ENCODE results near the gene ADAM21.
"Not testable (repeated sequence)": the region's sequence is repeated elsewhere in the genome, so short reads cannot be mapped to it uniquely, and the experiment has no call there.

ADAM21 gene

DNA sequence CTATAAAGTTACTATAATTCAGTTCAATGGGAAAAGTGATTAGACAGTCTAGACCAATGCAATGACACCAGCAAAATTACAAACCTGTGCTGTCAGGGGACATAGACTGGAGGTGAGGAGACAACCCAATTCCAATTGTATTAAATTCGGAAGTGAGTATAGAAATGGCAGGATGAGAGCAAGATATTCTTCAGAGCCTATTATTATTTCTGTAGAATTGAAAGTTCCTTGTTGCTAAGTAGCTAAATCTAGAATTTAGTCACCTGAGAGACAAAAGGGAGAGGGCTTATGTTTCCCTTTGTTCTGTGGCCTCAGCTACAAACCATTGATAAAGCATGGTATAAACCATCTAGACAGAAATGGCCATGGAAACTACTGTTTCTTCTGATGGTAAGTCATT lies at the start of gene ADAM21:
TSS of gene ADAM21 (plus strand) at position 301 of the 400 bp plus-strand sequence. CDS start 5,326 bp downstream, outside the sequence.
- no peak for DNase-seq (ENCODE audit: low read depth)

DNA sequence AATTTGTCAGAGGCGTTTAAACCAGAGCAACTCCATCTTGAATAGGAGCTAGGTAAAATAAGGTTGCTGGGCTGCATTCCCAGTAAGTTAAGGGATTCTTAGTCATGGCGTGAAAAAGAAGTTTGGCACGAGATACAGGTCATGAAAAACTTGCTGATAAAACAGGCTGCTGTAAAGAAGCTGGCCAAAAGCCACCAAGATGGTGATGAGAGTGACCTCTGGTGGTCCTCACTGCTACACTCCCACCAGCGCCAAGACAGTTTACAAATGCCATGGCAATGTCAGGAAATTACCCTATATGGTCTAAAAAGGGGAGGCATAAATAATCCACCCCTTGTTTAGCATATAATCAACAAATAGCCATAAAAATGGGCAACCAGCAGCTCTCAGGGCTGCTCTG lies 48.6 kb upstream of the ADAM21 start:
- peak; percentile 39 for DNase-seq (ENCODE audit: low read depth)

DNA sequence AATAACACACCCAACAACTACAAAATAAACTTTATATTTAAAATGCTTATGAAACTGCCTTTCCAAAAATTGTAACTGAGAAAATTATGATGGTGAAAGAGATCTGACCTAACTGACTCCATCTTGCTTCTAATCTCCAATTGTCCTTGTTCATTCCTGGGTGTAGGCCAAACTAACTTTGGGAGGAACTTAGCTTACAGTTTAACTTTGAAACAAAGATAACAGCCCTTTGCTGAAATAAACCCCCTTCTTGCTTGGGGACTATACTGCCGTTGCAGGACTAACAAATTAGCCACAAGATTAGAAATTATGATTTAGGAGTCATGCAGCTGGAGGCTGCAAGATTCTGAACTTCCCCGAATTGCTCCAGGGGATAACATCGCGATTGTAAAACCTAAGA lies 45.8 kb upstream of the ADAM21 start:
- DNase-seq (ENCODE audit: low read depth), result not testable (repeated sequence)

DNA sequence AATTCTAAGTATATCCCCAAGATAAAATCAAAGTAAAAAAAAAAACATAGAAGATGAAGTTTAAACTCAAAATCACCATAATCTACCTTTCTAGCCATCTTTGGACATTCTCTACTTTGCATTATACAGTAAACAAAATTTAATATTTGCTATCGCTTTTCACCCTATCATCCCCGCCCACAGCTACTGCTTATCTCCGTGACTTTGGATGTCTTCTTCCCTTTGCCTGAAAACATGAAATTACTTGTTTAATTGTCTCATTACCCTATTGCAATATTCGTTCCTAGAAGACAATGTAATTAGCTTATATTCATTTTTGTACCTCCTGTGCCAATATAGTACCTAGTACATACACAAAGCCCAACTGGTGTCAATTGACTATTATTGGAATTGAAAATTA lies 44.4 kb upstream of the ADAM21 start:
- DNase-seq (ENCODE audit: low read depth), result no peak

DNA sequence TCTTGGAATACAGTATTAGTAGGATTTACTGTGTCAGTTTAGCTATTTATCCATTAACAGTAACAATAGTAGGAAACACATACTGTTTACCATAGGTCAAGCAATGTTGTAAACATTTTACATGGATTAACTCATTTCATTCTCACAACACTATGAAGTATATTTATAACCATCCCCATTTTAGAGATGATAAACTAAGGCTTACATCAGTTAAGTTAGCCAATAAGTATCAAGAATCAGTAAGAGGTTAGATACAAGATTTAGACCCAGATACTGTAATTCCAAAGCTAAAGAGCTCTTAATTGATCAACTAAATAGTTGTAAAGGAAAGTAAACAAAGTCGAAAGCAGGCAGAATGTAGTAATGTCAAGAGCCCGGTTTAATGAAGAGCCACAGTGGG lies 36.2 kb upstream of the ADAM21 start:
- DNase-seq (ENCODE audit: low read depth), result no peak

DNA sequence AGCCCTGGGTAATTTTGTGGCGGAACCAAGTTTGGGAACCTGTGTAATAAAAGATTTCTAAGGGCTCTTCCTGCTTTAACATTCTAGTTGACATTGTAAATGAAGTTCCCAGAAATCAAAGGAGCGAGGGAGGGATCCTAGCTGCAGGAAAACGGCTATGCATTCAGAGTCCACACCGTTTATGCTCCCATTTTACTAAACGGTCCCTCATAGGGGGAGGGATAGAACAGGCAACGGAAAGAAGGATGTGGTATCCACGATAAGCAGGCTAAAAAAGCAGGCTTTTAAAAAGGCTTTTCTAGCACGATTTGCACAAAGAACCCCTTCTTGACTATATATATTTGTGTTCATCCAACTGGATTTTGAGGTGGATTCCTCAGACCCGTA lies 35.6 kb upstream of the ADAM21 start:
- peak; percentile 8 for DNase-seq (ENCODE audit: low read depth)

DNA sequence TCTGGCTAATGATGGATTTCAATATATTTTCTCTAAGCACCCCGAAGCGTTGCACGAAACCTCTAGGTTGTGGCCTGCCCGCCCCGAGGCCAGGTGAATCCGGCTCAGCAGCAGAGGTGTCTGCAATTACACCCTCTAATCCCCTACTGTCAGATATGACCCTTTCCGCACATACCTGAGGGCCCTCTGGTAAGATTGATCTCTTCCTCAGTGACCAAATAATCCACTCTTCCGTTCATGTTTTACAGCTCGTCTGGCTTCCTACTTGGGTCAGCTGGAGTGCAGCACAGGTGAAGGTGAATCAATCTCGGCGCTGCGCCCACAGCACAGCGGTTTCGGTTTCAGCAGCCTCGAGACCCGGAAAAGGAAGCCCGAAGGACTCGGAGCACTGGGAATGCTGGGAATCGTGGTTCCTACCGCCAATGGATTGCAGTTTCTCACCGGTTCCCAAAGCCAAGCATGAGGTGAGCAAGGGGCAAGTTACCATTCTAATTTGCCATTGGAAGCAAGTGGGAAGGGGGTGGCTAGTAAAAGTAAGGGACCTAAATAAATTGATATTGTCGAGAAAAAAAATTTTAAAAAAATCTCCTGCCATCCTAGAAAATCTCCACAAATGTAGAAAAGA lies 35.1 kb upstream of the ADAM21 start, which contains the start of gene SYNJ2BP:
TSS of gene SYNJ2BP (minus strand) at position 366 of the 625 bp plus-strand sequence. CDS start at position 239, 127 bp downstream.
- peak; percentile 68 for DNase-seq (ENCODE audit: low read depth)

DNA sequence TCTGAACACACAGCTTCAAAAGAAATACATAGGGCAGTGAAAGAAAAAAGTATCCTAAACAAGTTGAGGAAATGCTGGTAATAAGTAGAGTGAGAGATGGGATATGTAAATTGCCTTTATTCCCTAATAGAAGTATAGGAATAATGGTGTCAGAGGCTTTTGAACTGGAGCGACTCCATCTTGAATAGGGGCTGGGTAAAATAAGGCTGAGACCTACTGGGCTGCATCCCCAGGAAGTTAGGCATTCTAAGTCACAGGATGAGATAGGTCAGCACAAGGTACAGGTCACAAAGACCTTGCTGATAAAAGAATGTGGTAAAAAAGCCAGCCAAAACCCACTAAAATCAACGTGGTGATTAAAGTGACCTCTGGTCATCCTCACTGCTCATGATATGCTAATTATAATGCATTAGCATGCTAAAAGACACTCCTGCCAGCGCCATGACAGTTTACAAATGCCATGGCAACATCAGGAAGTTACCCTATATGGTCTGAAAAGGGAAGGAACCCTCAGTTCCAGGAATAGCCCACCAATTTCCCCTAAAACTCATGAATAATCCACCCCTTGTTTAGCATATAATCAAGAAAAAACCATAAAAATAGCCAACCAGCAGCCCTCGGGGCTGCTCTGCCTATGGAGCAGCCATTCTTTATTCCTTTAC lies 32.6 kb upstream of the ADAM21 start:
- not testable (repeated sequence) for DNase-seq (ENCODE audit: low read depth)

DNA sequence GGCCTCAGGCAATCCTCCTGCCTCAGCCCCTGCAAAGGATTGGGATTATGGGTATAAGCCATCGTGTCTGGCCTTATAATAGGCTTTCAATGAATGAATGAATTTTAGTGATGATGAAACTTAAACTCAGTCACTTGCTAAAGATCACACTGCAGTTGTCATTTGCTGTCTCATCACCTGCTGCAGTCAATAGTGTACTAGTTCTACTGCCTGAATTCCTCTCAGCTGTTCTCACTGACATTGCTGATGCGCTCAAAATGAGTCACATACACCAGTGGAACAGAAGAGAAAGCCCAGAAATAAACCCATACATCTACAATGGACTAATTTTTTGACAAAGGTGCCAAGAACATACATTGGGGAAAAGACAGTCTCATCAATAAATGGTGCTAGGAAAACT lies 29.4 kb upstream of the ADAM21 start:
- no peak for DNase-seq (ENCODE audit: low read depth)

DNA sequence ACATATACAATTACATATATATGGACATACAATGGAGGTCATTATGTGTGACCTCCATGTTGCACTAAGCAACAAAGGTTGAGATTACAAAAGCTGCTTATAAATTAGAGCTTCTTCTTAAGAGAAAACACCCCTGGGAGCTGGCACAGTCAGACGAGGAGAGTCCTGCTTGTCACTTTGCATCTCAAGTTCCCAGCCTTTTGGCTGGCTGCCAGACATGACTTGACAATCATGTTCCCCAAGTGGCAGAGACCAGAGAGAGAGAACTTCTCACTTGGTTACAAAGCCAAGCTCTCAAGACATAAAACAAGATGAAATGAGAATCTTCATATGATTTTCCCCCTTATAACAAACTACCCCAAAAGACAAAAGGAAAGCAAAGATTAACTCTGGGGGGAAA lies 26.6 kb upstream of the ADAM21 start:
- DNase-seq (ENCODE audit: low read depth), result no peak

DNA sequence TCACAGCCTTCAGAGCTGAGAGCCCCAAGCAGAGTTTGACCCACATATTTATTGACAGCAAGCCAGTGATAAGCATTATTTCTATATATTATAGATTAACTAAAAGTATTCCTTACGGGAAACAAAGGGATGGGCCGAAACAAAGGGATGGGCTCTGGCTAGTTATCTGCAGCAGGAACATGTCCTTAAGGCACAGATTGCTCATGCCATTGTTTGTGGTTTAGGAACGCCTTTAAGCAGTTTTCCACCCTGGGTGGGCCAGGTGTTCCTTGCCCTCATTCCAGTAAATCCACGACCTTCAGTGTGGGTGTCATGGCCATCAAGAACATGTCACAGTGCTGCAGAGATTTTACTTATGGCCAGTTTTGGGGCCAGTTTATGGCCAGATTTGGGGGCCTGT lies 25.4 kb upstream of the ADAM21 start:
- DNase-seq (ENCODE audit: low read depth), result not testable (repeated sequence)

DNA sequence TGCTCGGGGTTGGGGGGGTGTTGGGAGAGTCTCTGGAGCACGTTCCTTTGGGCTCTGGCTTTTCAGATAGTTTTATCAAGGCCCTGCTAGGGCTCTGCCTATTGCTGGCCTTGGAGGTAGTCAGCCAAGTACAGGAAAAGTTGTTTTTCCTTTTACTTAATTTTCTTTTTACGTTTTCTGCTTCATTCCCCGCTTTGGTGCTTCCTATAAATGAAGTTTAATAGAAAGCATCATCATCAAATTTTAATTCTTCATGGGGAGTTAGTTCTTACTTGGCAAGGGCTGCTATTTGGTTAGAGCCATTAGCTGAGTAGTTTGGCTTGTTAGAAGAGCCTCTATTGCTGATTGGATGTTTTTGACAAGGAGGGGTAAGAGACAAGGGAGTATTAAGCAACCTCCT lies 15.1 kb upstream of the ADAM21 start:
- no peak for DNase-seq (ENCODE audit: low read depth)

DNA sequence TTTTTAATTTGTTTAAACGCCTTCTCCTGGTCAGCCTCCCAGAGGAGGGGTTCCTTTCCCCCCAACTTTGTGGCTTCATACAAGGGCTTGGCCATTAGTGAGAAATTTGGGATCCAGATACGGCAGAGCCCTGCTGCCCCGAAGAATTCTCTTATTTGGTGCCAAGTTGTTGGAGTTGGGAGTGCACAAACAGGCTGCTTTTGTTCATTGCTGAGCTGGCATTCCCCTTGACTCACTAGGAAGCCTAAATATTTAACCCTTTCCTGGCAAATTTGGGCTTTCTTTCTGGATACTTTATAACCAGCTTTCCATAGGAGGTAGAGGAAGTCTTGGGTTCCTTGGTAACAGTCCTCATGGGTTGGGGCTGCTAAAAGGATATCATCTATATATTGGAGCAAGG lies 10.3 kb upstream of the ADAM21 start:
- DNase-seq (ENCODE audit: low read depth), result no peak

DNA sequence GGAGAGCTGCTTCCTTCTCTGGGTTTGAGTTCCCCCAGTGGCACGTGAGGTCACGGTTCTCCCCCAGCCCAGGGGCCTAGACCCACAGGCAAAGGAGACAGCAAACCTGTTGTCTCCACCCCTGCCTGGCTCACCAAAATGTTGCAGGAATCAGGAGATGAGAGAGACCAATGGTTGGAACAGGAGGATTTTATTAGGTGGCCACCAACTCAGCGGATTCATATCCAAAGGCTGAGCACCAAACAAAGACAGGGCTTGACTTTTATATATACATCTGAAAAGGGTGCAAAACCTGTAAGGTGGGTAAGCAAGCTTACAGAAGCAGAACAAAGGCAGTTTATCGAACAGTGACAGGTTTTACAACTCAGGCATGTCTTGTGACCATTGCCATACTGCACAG lies 9.2 kb upstream of the ADAM21 start:
- DNase-seq (ENCODE audit: low read depth), result peak; percentile 5

DNA sequence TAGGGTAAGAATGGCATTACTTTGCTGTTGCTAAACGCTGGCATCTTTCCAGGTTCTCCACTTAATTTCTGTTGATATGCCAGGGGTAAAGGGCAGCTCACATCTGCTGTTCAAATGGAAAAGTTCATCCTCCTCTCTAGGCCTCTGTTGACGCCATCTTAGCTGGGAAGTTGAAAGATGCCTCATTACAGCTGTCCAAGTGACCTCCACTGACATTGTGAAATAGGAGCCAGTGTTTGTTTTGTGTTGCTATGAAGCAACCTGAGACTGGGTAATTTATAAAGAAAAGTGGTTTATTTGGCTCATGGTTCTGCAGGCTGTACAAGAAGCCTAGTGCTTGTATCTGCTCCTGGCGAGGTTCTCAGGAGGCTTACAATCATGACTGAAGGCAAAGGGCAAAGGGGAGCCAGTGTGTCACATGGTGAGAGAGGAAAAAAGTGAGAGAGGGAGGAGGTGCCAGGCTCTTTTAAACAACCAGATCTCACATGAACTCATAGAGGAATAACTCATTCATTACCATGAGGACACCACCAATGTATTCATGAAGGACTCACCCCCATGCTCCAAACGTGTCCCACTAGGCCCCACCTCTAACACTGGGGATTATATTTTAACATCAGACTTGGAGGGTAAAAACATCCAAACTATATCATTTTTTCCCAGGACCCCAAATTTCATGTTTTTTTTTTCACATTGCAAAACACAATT lies 3.2 kb upstream of the ADAM21 start:
- DNase-seq (ENCODE audit: low read depth), result peak; percentile 70

DNA sequence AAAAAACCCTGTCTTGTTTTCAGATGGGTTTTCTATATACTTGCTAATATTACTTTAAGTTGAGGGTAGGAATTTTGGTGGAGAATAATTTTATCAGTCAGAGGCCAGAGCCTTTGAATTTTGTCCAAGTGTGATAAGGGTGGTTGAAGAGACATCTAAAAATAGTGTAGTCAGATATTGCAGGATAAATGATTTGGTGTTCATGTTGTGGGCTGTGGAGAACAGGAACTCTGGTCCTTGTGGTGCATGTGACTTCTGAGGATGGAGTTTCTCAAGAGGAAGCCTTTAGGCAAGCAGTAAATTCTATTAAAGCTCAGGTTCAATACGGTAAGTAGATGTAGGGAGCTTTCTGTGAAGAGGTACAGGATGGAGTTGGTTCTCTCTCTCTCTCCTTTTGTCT lies 2.8 kb downstream of the ADAM21 start:
- DNase-seq (ENCODE audit: low read depth), result peak; percentile 4

DNA sequence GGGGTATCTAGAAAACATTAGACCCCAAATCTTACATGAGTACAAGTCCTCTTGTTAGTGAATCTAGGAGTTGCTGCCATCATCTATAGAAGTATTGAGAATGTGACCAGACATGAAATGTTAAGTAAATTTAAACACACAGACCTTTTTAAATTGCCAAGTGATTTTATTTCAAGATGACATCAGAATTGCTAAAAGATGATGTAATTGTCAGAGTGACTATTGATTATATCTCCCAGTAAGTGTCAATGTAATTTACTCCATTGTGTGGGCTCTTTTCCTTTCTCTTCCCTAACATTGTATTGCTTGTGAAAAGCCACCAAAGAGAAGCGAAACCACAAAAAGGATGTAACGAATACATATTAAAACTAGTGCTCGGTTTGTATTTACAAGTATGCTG lies 16.8 kb downstream of the ADAM21 start:
- no peak for DNase-seq (ENCODE audit: low read depth)

DNA sequence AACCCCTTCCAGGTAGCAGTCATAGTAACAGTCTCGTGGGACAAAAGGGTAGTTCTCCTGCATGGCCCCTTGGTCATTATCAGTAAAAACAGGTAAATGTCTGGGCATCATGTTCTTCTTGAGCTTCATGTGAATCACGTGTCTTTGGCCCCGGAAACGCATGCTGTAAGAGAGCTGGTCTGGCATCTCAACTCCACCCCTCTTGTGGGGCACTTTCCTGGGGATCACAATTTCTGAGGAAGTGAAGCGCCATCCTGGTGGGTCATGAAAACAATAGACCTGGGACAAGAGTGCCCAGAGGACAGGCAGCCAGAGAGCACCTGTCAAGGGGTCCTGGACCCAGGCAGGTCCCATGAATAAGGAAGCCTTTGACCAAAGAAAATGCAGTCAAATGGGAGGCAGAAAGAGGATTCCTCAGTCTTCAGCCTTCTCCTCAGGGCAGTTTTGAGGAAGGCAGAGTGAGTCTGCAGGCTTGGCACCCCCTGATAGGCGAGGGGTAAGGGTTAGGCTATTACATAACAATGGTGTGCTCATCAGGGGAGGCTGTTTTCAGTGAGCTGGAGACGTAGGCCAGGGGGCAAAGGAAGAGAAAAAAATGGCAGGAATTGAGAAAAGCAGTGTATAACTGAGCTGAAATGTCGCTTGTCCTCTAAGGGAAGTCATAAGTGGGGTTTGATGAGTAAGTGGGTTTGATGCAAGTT lies 19.0 kb downstream of the ADAM21 start:
- not testable (repeated sequence) for DNase-seq (ENCODE audit: low read depth)

DNA sequence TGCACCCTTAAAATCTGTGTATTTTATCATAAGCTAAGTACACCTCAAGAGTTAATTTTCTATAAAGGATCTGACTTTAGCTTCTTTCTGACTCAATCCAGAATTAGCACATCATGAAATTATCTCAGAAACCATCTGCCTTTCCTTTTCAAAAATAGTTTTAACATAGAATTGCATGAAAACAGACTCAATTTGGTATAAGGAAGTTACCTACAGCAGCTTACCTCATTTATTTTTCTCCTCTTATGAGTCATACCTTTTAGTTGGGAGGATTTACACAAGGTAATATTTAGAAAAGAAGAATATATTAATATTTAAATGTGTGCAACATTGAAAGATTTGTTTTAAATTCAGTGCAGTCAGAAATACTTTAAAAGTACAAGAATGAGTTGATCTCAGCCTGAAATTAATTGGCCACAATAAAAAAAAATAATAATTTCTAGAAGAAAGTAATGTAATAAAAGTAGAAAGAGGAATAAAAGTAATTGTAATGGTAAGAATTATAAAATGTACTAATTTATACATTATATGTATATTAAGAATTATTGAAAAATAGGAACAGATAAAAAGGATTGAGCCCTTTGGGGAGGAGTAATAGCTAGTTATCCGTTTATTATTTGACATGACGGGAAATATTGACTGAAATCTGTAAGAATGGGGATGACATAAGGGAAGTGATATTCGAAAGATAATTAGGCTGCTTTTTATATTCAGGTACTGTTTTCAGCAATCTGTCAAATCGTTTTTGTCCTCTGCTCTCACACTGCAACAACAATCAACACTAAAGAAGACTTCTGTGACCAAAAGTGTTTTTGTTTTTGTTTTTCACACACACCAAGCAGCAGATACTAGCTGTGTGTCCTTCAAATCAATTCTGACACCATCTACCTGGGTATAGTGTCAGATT lies 20.5 kb downstream of the ADAM21 start:
- no peak for DNase-seq (ENCODE audit: low read depth)

DNA sequence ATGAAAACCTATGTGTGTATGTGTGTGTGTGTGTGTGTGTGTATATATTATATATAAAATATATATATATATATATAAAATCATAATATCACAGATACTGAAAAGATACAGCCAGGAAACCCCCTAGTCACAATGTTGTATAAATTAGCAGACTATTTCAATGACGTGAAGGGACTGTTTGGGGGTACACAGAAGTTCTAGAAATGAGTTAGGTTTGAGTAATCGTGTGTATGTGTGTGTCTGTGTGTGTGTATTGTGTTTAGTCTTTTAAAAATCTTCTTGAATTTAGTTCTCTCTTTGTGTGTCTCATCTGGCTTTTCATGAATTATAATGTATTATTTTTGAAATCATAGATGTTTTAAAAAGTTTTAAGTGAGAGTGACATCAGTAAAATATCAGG lies 21.9 kb downstream of the ADAM21 start:
- DNase-seq (ENCODE audit: low read depth), result no peak

DNA sequence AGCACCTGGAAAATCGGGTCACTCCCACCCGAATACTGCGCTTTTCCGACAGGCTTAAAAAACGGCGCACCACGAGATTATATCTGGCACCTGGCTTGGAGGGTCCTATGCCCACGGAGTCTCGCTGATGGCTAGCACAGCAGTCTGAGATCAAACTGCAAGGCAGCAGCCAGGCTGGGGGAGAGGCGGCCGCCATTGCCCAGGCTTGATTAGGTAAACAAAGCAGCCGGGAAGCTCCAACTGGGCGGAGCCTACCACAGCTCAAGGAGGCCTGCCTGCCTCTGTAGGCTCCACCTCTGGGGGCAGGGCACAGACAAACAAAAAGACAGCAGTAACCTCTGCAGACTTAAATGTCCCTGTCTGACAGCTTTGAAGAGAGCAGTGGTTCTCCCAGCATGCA lies 23.5 kb downstream of the ADAM21 start:
- DNase-seq (ENCODE audit: low read depth), result not testable (repeated sequence)

All from amniotic epithelial cell (primary cell).